ENCODE measurements around the gene HABP4. TPM values are rescaled to one million over a fixed set of nuclear protein-coding genes. Genes with fewer than 3 reads are reported as not detected.

HABP4 gene
- total and polyA plus RNA-seq, 9 of the 15 experiments (the other 6 are each of a cell fraction or from before 2014, with no cell fraction given): 0.38 to 2.4 (median 1.9) TPM

DNA sequence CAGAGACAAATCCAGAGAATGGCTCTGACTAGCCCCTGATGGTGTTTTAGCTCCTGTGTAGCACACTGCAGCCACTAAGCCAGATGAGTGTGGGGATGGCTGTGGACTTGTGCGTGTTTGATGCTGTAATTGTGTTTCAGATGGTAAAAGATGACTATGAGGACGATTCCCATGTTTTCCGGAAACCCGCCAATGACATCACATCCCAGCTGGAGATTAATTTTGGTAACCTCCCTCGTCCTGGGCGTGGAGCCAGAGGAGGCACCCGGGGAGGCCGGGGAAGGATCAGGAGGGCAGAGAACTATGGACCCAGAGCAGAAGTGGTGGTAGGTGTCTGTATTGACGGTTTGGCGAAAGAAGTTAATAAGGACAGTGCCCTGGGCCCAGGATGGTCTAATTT lies 38.0 kb downstream of the HABP4 start (continued):
- TF ChIP-seq, protein P1, sequence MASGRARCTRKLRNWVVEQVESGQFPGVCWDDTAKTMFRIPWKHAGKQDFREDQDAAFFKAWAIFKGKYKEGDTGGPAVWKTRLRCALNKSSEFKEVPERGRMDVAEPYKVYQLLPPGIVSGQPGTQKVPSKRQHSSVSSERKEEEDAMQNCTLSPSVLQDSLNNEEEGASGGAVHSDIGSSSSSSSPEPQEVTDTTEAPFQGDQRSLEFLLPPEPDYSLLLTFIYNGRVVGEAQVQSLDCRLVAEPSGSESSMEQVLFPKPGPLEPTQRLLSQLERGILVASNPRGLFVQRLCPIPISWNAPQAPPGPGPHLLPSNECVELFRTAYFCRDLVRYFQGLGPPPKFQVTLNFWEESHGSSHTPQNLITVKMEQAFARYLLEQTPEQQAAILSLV (tag; IDR thresholded peaks at IDR 0.05): no peak

DNA sequence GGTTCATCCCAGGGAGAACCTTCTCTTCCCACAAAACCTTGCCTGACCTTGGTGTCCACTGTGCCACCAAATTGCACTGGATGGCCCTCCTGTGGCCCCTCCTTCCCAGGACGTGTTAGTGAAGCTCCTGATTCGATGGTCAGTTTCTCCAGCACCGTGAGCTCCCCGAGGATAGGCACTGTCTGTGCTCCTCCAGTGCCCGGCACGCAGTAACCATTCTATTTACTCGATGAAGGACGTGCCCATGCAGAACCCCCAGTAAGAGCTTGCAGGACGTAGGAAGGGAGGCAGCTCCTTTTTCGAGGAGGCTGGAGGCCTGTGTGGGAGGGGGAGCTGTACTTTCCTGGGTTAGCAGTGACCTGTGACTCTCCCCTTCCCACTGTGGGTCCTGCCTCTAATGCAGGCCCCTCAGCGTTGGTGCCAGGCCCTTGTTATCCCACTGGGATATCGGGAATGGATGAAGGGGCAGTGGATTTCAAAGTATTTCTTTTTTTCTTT lies 39.6 kb downstream of the HABP4 start:
- Histone ChIP-seq H3K36me3 (ENCODE audit: control insufficient read depth, insufficient read depth, low read length) (no peaks in the 10 kb centered on the region), H3K4me3 (no peak overlapping the region), H3K27ac (ENCODE audit: extremely low read depth, low read depth, low read length) (no peak overlapping the region), H3K79me2 (ENCODE audit: control insufficient read depth, insufficient read depth, low read length) (no peaks in the 10 kb centered on the region), H3K4me2 (ENCODE audit: insufficient read depth, low read length) (no peak overlapping the region), H3K9ac (ENCODE audit: insufficient read depth in 1 of 2, low read depth in 2 of 2, low read length in 2 of 2) (no peak overlapping the region), H3K27me3 (ENCODE audit: control insufficient read depth in 2 of 2, insufficient read depth in 2 of 2, low read length in 2 of 2) (peaks cover 3 to 29% of the 10 kb centered on the region in 2 experiments; a peak in 4 of 5 replicates), H2AFZ (ENCODE audit: low read depth, low read length) (no peak overlapping the region), H3K4me1 (replicated peaks in 1 of 2; ENCODE audit: control insufficient read depth in 2 of 2, insufficient read depth in 2 of 2, low read length in 2 of 2) (peaks cover 0 to 6% of the 10 kb centered on the region in 2 experiments; a peak in 2 of 5 replicates), H3K9me1 (ENCODE audit: control insufficient read depth, insufficient read depth, low read length) (no peaks in the 10 kb centered on the region), H4K20me1 (replicated peaks; ENCODE audit: control insufficient read depth, insufficient read depth, low read length) (no peaks in the 10 kb centered on the region), H3K9me3 (replicated peaks; ENCODE audit: control insufficient read depth, insufficient read depth, low read depth, low read length) (no peaks in the 10 kb centered on the region)
- ATAC-seq: no peak
- DNase-seq (ENCODE audit: extremely low read depth in 1 of 4, low spot score in 3 of 4): no peak
- intact Hi-C loops (cut with micrococcal nuclease): no loop called here
- in situ Hi-C loops (cut with MboI): no loop called here
- WGBS (ENCODE audit: insufficient coverage, low coverage, missing lambda C conversion rate): 33% methylated on average over 12 of the region's 12 CpGs
- POLR2A ChIA-PET: interaction anchor here (1.5 kb wide), 1 partner anchor 9 kb away, joined by 4 read pairs; no protein-coding TSS in a partner anchor
- no peak for FAIRE-seq
- no peak for TF ChIP-seq ZNF644 (tag; IDR thresholded peaks at IDR 0.05; ENCODE audit: low read depth)
- no peak for TF ChIP-seq HSF4 (CRISPR knock-in tag; IDR thresholded peaks at IDR 0.05; ENCODE audit: borderline replicate concordance)
- TF ChIP-seq FOXA3 (CRISPR knock-in tag; conservative IDR thresholded peaks at IDR 0.05 in 1 of 2, IDR thresholded peaks at IDR 0.05 in 1 of 2): no peak
- TF ChIP-seq E2F1 (CRISPR knock-in tag; IDR thresholded peaks at IDR 0.05): no peak
- no peak for TF ChIP-seq SREBF1 (IDR thresholded peaks at IDR 0.05; ENCODE audit: borderline replicate concordance, low read depth, low read length)
- no peak for TF ChIP-seq EHMT2 (IDR thresholded peaks at IDR 0.05)
- no peak for TF ChIP-seq ELK3 (CRISPR knock-in tag; IDR thresholded peaks at IDR 0.05)
- no peak for TF ChIP-seq ZKSCAN8 (CRISPR knock-in tag; IDR thresholded peaks at IDR 0.05)
- no peak for TF ChIP-seq SRSF9 (IDR thresholded peaks at IDR 0.05; ENCODE audit: borderline replicate concordance, low read depth, low read length)
- TF ChIP-seq FOSL1 (tag; conservative IDR thresholded peaks at IDR 0.05): no peak
- TF ChIP-seq NR1H2 (CRISPR knock-in tag; IDR thresholded peaks at IDR 0.05): no peak
- TF ChIP-seq E2F5 (CRISPR knock-in tag; IDR thresholded peaks at IDR 0.05): no peak
- no peak for TF ChIP-seq CHD1 (IDR thresholded peaks at IDR 0.05; ENCODE audit: low read length)
- BruUV-seq (replicated peaks): no TSS peak
- CTCF ChIA-PET (ENCODE audit: low intra/inter-chr PET ratio): no interaction called here
